ENCODE data around the gene PTPRN2. TPM values are rescaled to one million over a fixed set of nuclear protein-coding genes. Genes with fewer than 3 reads are reported as not detected.

Gene PTPRN2
- total and polyA plus RNA-seq, 2 of the 8 experiments (the other 6 are each of a cell fraction or from before 2014, with no cell fraction given) = 2.6 to 4.5 TPM

- no peak for TF ChIP-seq CHD7 (IDR thresholded peaks at IDR 0.05; ENCODE audit: insufficient replicate concordance, low read length)
- no peak for TF ChIP-seq MAX (IDR thresholded peaks at IDR 0.05)
- TF ChIP-seq SP2 (IDR thresholded peaks at IDR 0.05; ENCODE audit: low read length) = no peak
- no peak for TF ChIP-seq CBX5 (IDR thresholded peaks at IDR 0.05; ENCODE audit: low read depth, low read length)
- TF ChIP-seq ASH2L (IDR thresholded peaks at IDR 0.05; ENCODE audit: low read length) = no peak
- TF ChIP-seq CEBPB (IDR thresholded peaks at IDR 0.05; ENCODE audit: low read depth, low read length) = no peak
- no peak for TF ChIP-seq POU5F1 (IDR thresholded peaks at IDR 0.05; ENCODE audit: low read depth, low read length)
- TF ChIP-seq EZH2 (IDR thresholded peaks at IDR 0.05; ENCODE audit: low read depth, low read length, severe bottlenecking) = no peak
- TF ChIP-seq BCL11A (IDR thresholded peaks at IDR 0.05; ENCODE audit: low read depth in 2 of 2, low read length in 2 of 2) = no peak
- no peak for TF ChIP-seq YY1 (IDR thresholded peaks at IDR 0.05; ENCODE audit: low read depth, low read length)
- no peak for TF ChIP-seq JUND (IDR thresholded peaks at IDR 0.05; ENCODE audit: low read length)
- TF ChIP-seq RAD21 (IDR thresholded peaks at IDR 0.05 in 1 of 2, conservative IDR thresholded peaks at IDR 0.05 in 1 of 2; ENCODE audit: low read depth in 2 of 2, low read length in 2 of 2) = no peak
Measured at GRCh38 chr7:158270856-158271413, 316.7 kb downstream of the PTPRN2 start (continued).

Data from H1 (cell line).